Glomerular visceral epithelial cell (primary cell): ENCODE results near the gene TMCC1.
"Not testable (repeated sequence)": the region's sequence is repeated elsewhere in the genome, so short reads cannot be mapped to it uniquely, and the experiment has no call there.

Experiments
- DNase-seq: peaks from one replicate; pipeline ENCODE4 v3.0.0-alpha.2; 2016; ENCODE audit errors: extremely low spot score

TMCC1 gene

GRCh38 chr3:129836381-129837064, 57.0 kb downstream of the TMCC1 start:
- no peak for DNase-seq

GRCh38 chr3:129835198-129835597, 58.3 kb downstream of the TMCC1 start:
- DNase-seq = no peak

DNA sequence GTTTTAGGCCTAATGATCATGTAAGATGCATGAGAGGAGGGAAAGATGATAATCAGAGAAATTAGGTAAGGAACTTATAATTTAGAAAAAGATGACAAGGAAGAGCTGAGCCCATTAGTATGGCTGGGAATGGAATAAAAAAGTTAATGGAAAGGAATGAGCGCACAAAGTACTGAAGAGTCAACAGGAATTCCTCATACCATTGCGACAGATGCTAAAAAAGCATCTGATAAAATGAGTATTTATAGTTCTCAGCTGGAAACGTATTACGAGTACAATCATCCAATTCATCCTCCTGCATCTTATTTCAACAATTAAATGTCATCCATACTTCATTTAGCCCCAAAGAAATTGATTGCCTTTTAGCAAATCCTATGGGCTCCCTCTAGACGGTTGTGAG, 58.9 kb downstream of the TMCC1 start:
- DNase-seq = no peak

GRCh38 chr3:129831942-129832341, 61.6 kb downstream of the TMCC1 start:
- DNase-seq = not testable (repeated sequence)

DNA sequence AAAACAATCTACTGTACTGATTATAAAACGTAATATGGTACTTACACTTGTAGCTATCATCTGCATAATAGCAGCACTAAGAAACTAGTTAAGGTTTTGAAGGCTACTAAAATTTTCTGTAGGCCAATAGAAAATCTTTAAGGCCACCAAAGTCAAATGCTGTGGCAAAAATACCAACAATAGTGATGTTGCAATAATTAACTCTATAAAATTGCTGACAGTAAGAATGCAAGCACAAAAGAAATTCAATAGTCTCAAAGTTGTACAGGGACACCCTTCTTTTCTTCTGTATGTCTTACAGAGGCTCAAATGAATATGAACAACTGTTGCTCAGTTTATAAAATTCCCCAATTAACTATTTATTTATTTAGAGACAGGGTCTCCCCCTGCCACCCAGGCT, 62.0 kb downstream of the TMCC1 start:
- no peak for DNase-seq

GRCh38 chr3:129829640-129830039, 63.9 kb downstream of the TMCC1 start:
- peak; percentile 82 for DNase-seq

DNA sequence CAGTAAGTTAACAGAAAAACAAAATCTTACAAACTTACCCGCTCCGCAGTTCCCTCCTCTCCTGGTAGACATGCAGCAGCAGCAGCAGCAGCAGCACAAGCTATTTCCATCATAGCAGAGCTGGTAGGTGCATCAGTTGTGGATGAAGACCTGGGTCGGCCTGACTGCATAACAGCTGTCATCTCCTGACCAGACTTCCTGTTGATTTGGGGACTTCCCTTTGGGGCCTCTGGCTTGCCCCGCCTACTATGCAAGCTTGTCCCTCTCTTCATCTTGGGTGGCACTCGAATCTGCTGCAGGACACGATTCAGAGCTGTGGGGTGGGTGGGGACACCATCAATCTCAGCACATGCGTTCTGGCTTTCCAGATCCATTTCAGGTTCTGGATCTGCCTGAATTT, 65.7 kb downstream of the TMCC1 start:
- no peak for DNase-seq

- peak; percentile 49 for DNase-seq
Measured at GRCh38 chr3:129824926-129825541, 68.5 kb downstream of the TMCC1 start.

GRCh38 chr3:129822679-129823078, 70.8 kb downstream of the TMCC1 start:
- no peak for DNase-seq

DNA sequence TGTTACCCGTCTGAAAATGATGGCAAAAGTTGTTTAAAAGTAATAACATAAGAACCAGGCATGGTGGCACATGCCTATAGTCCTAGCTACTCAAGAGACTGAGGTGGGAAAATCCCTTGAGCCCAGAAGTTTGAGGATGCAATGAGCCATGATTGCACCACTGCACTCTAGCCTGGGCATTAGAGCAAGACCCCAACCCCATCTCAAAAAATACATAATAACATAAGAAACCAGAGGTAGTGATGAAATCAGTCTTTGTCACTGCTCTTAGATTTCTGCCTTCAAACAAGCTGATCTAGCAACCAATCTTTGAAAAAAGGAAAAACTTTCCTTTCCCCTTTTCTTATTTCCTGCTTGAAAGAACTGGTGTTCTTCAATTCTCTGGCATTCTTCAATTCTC, 71.3 kb downstream of the TMCC1 start:
- no peak for DNase-seq

- DNase-seq = no peak
Measured at GRCh38 chr3:129820587-129820986, 72.9 kb downstream of the TMCC1 start.

DNA sequence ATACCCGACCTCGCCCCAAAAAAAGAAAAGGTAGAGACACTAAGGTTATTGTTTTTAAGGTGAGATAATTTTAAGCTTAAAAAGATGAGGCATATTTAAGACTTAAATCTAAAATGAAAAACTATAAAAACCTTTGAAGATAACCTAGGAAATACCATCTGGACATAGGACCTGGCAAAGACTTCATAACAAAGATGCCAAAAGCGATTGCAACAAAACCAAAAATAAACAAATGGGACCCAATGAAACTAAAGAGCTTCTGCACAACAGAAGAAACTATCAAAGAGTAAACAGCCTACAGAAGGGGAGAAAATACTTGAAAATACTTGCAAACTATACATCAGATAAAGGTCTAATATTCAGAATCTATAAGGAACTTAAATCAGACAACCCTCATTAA, 80.9 kb downstream of the TMCC1 start:
- DNase-seq = no peak

DNA sequence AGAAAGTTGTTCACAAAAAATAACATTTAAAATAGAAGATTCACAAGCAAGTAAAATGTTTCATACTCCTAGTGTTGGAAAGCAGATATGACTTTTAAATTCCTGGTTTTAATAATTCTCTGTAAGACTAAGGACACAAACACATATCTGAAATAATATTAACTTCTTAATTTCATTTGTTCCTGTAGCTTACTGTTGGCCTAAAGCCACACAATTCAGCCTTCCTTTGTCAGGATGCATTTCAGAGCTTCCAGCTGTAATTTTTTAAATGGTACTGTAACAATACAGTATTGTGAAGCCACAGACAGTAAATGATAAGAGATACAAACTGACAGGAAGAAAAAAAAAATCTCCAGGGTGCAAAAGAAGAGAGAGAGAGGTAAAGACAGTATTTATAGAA, 84.2 kb downstream of the TMCC1 start:
- DNase-seq = no peak

DNA sequence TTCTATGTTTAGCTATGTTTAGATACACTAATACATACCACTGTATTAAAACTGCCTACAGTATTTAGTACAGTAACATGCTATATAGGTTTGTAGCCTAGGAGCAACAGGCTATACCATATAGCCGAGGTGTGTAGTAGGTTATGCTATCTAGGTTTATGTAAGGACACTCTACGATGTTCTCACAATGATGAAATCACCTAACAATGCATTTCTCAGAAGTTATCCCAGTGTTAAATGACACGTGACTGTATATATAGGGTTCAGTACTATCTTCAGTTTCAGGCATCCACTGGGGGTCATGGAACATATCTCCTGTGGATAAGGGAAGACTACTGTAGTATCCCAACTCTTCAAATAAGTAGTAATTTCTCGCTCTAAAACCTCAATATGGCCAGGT, 97.4 kb downstream of the TMCC1 start:
- peak; percentile 1 for DNase-seq

GRCh38 chr3:129795186-129796010, 98.1 kb downstream of the TMCC1 start:
- DNase-seq = peak; percentile 69

DNA sequence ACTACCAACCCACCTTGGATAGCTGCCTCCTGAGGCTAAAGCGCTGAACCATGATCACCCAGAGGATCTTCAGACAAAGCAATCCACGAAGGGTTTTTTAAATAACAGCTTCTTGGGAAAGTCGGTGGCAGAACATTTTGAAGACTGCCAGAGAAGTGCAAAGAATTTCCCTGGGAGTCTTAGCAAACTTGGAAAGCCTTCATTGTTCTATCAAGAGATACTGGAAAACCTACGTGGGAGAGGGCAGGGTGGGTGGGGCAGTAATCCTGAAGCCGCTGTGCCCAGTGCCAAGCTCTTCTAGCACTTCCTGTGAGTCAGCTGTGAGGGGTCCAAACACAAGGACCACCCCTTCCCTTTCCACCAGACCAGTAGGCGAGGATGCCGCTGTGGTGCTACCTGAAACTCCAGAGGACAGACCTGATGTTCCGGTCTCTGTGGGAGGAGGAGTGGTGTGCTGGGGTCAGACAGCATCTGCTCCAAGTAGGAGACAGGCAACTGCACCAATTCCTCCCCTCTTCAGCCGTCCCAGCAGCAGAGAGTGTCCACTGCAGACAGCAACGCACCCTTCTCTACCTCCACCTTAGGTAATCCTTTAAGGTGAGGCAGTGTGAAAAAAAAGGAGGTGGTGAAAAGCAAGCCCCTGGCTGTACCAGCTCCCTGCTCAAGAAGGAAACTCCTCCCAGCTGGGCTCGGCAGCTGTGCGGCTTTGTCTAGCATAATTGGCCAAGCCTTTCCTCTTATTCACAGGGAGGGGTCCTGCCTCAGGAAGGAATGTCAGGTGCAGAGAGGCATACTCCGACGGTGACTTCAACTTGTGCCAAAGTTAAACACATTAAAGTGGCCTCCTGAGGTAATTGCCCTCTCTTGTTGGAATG, 99.0 kb downstream of the TMCC1 start:
- DNase-seq = peak; percentile 84

DNA sequence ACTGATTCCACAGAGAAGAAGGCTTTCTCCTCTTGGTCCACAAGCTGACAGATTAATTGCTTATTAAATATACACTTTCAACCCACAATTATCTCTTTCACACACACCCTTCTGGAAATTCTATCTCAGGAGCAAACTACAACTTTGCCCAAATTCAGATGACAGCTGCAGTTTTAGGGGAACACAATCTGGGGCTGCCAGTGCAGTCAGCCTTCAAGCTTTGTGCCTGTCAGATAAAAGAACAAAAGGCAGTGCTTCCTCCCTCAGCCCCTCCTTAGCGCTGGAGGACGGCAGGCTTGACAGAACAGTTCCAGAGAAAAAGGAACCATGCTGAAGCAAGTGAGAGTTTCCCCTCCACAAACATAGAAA, 99.6 kb downstream of the TMCC1 start:
- peak; percentile 27 for DNase-seq

GRCh38 chr3:129793319-129793718, 100.2 kb downstream of the TMCC1 start:
- DNase-seq = peak; percentile 2

GRCh38 chr3:129783470-129783869, 110.0 kb downstream of the TMCC1 start:
- no peak for DNase-seq

- no peak for DNase-seq
Measured at GRCh38 chr3:129778871-129779270, 114.6 kb downstream of the TMCC1 start.

GRCh38 chr3:129777806-129778205, 115.7 kb downstream of the TMCC1 start:
- DNase-seq = no peak

- DNase-seq = no peak
Measured at GRCh38 chr3:129775870-129776269, 117.6 kb downstream of the TMCC1 start.
